H9 (cell line): ENCODE results near the gene SUMO2. TPM values are rescaled to one million over a fixed set of nuclear protein-coding genes. Genes with fewer than 3 reads are reported as not detected.

ENCODE experiments used
- DNase-seq: peaks from one replicate; pipeline ENCODE4 v3.0.0-alpha.2; 2017
- H2AFZ ChIP-seq: one replicate; pipeline ENCODE4 v1.6.1; 2013; ENCODE audit warnings: mild to moderate bottlenecking, low read length, control low read depth, moderate library complexity
- H2AK5ac ChIP-seq: 2 replicates; pipeline ENCODE4 v1.6.1; 2013; ENCODE audit warnings: low read length, control low read depth, mixed read lengths; ENCODE audit not compliant: insufficient read length
- H2BK120ac ChIP-seq: one replicate; pipeline ENCODE4 v1.6.1; 2013; ENCODE audit warnings: low read depth, mild to moderate bottlenecking, low read length, control low read depth, inconsistent platforms; ENCODE audit not compliant: poor library complexity, severe bottlenecking
- H2BK12ac ChIP-seq: 2 replicates; pipeline ENCODE4 v1.6.1; 2013; ENCODE audit warnings: low read length, control low read depth, mixed read lengths, low read depth; ENCODE audit not compliant: insufficient read length
- H2BK15ac ChIP-seq: 2 replicates; pipeline ENCODE4 v1.6.1; 2013; ENCODE audit warnings: low read depth, low read length, control low read depth
- H2BK20ac ChIP-seq: one replicate; pipeline ENCODE4 v1.6.1; 2013; ENCODE audit warnings: low read depth, mild to moderate bottlenecking, low read length, control low read depth, inconsistent platforms; ENCODE audit not compliant: poor library complexity, severe bottlenecking
- H2BK5ac ChIP-seq: 2 replicates; pipeline ENCODE4 v1.6.1; 2013; ENCODE audit warnings: low read length, control low read depth, mixed read lengths; ENCODE audit not compliant: insufficient read length
- H3K14ac ChIP-seq: 2 replicates; pipeline ENCODE4 v1.6.1; 2013; ENCODE audit warnings: low read length, control low read depth; ENCODE audit not compliant: insufficient read depth
- H3K18ac ChIP-seq: 2 replicates; pipeline ENCODE4 v1.6.1; 2013; ENCODE audit warnings: low read depth, mild to moderate bottlenecking, mixed read lengths, low read length, control low read depth; ENCODE audit not compliant: insufficient read length
- H3K23ac ChIP-seq: 2 replicates; pipeline ENCODE4 v1.6.1; 2013; ENCODE audit warnings: low read length, control low read depth, mixed read lengths, low read depth; ENCODE audit not compliant: insufficient read length
- H3K23me2 ChIP-seq: 2 replicates; pipeline ENCODE4 v1.6.1; 2013; ENCODE audit warnings: low read depth, mild to moderate bottlenecking, mixed read lengths, low read length, control low read depth; ENCODE audit not compliant: insufficient read length, poor library complexity, severe bottlenecking
- H3K27ac ChIP-seq: 2 replicates; pipeline ENCODE4 v1.5.1; 2013; ENCODE audit warnings: low read length, control low read depth, mixed read lengths, low read depth; ENCODE audit not compliant: insufficient read length
- H3K27me3 ChIP-seq: 2 replicates; pipeline ENCODE4 v1.6.1; 2013; ENCODE audit warnings: low read length, control low read depth, inconsistent platforms; ENCODE audit not compliant: insufficient read depth
- H3K4ac ChIP-seq: 2 replicates; pipeline ENCODE4 v1.6.1; 2013; ENCODE audit warnings: low read depth, mild to moderate bottlenecking, control low read depth, inconsistent platforms, low read length, moderate library complexity
- H3K4me1 ChIP-seq: 2 replicates; pipeline ENCODE4 v1.6.1; 2013; ENCODE audit warnings: low read length, control low read depth, inconsistent platforms; ENCODE audit not compliant: insufficient read depth
- H3K4me2 ChIP-seq: 2 replicates; pipeline ENCODE4 v1.6.1; 2013; ENCODE audit warnings: low read length, control low read depth, mixed read lengths; ENCODE audit not compliant: insufficient read length, insufficient read depth
- H3K56ac ChIP-seq: 2 replicates; pipeline ENCODE4 v1.6.1; 2013; ENCODE audit warnings: low read depth, mild to moderate bottlenecking, mixed read lengths, low read length, control low read depth; ENCODE audit not compliant: insufficient read length
- H3K79me1 ChIP-seq: 2 replicates; pipeline ENCODE4 v1.6.1; 2013; ENCODE audit warnings: low read depth, mild to moderate bottlenecking, moderate library complexity, low read length, control low read depth, inconsistent platforms; ENCODE audit not compliant: insufficient read depth, poor library complexity, severe bottlenecking
- H3K79me2 ChIP-seq: 2 replicates; pipeline ENCODE4 v1.6.1; 2013; ENCODE audit warnings: low read length, control low read depth, inconsistent platforms; ENCODE audit not compliant: insufficient read depth
- H3K9ac ChIP-seq: 2 replicates; pipeline ENCODE4 v1.6.1; 2013; ENCODE audit warnings: low read length, control low read depth, mixed read lengths; ENCODE audit not compliant: insufficient read length; ENCODE audit errors: extremely low read depth
- H3K9me3 ChIP-seq: one replicate; pipeline ENCODE4 v1.6.1; 2013; ENCODE audit warnings: low read depth, low read length, inconsistent platforms; ENCODE audit not compliant: control insufficient read depth
- H3T11ph ChIP-seq: one replicate; pipeline ENCODE4 v1.6.1; 2013; ENCODE audit warnings: mild to moderate bottlenecking, low read length, control low read depth, inconsistent platforms
- H4K20me1 ChIP-seq: one replicate; pipeline ENCODE4 v1.6.1; 2013; ENCODE audit not compliant: control insufficient read depth, insufficient read length, insufficient read depth
- H4K5ac ChIP-seq: 2 replicates; pipeline ENCODE4 v1.6.1; 2013; ENCODE audit warnings: low read depth, mild to moderate bottlenecking, mixed read lengths, low read length, control low read depth; ENCODE audit not compliant: insufficient read length
- H4K8ac ChIP-seq: replicated peaks from 2 replicates; pipeline ENCODE4 v1.6.1; 2013; ENCODE audit warnings: low read length, control low read depth, mixed read lengths, low read depth; ENCODE audit not compliant: insufficient read length
- H4K91ac ChIP-seq: 2 replicates; pipeline ENCODE4 v1.6.1; 2013; ENCODE audit warnings: low read depth, mild to moderate bottlenecking, moderate library complexity, mixed read lengths, low read length, control low read depth; ENCODE audit not compliant: insufficient read length
- H3K27ac Mint-ChIP-seq, 3 experiments: 2 replicates in 2 of 3; 3 replicates in 1 of 3; pipeline ENCODE4 v1.8.0; 2020 to 2021; ENCODE audit warnings: mixed read lengths in 3 of 3, mild to moderate bottlenecking in 1 of 3, moderate library complexity in 1 of 3
- H3K27me3 Mint-ChIP-seq: 2 replicates; pipeline ENCODE4 v1.8.0; 2021; ENCODE audit warnings: low read depth, mild to moderate bottlenecking, moderate library complexity, mixed read lengths
- H3K36me3 Mint-ChIP-seq, 3 experiments: 2 replicates in 2 of 3; 3 replicates in 1 of 3; pipeline ENCODE4 v1.8.0; 2020 to 2021; ENCODE audit warnings: low read depth in 3 of 3, mixed read lengths in 3 of 3; ENCODE audit not compliant: insufficient read depth in 1 of 3
- H3K4me1 Mint-ChIP-seq, 2 experiments: 2 replicates each; pipeline ENCODE4 v1.8.0; 2020; ENCODE audit warnings: mixed read lengths in 2 of 2
- H3K4me3 Mint-ChIP-seq, 2 experiments: 2 replicates in 1 of 2; 3 replicates in 1 of 2; pipeline ENCODE4 v1.8.0; 2020 to 2021; ENCODE audit warnings: mild to moderate bottlenecking in 2 of 2, mixed read lengths in 2 of 2, moderate library complexity in 1 of 2
- H3K9me3 Mint-ChIP-seq, 2 experiments: 2 replicates in 1 of 2; 3 replicates in 1 of 2; pipeline ENCODE4 v1.8.0; 2020; ENCODE audit warnings: mild to moderate bottlenecking in 2 of 2, mixed read lengths in 2 of 2, moderate library complexity in 1 of 2
- CTCF ChIP-seq: fragments of 200-600 bp; sonication (generic); conservative IDR thresholded peaks from 3 replicates; pipeline ENCODE4 v1.8.0; 2021; ENCODE audit warnings: antibody characterized with exemption, mild to moderate bottlenecking
- WGBS: extraction: QIAGEN DNeasy Blood & Tissue Kit; methylation state at CpG from one replicate; pipeline ENCODE4 v1.1.7; 2013; ENCODE audit warnings: missing lambda C conversion rate, low lambda C conversion rate, mixed read lengths; ENCODE audit not compliant: insufficient read length; ENCODE audit errors: extremely low coverage; 5-methylcytosine and 5-hydroxymethylcytosine counted together
- total RNA-seq: library from RNA; stranded (reverse); gene quantifications from 2 replicates; pipeline ENCODE4 v1.2.1, GENCODE V29; 2021

Gene SUMO2
- total RNA-seq, 1 experiment from 2014 or later: 813 TPM

DNA sequence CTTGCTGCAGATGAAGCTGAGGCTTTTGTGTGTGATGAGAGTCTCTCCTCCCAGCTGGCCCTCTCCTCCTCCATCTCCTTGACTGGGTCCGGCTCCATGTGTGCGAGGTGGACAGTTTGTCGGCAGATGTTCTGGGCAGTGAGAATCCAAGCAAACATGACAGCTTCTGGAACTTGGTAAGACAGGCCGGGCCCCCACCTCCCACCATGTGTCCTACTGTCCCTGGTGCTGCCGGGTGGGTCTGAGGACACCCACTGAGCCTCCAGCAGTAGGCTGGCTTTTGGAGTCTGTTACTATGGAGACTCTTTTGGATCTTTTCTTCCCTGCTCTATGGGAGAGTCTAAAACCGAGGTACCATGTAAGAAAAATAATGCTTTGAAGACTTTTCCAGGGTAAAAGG lies 35.4 kb upstream of the SUMO2 start:
- Histone ChIP-seq H3K27me3 (no peaks in the 10 kb centered on the region), H2BK20ac (no peak overlapping the region), H4K8ac (no peak overlapping the region), H3K4me1 (no peaks in the 10 kb centered on the region), H3K18ac (no peak overlapping the region), H4K5ac (no peak overlapping the region), H2BK12ac (no peak overlapping the region), H3K23ac (no peak overlapping the region), H3K27ac (no peak overlapping the region), H3K79me2 (no peaks in the 10 kb centered on the region), H4K91ac (no peak overlapping the region), H3K4ac (no peak overlapping the region), H2AK5ac (no peak overlapping the region), H3K9me3 (no peaks in the 10 kb centered on the region), H3K56ac (no peak overlapping the region), H2BK5ac (no peak overlapping the region), H3K23me2 (no peaks in the 10 kb centered on the region), H3K14ac (no peak overlapping the region), H2BK15ac (no peak overlapping the region), H3K79me1 (no peaks in the 10 kb centered on the region), H2BK120ac (no peak overlapping the region), H4K20me1 (no peaks in the 10 kb centered on the region), H2AFZ (no peak overlapping the region), H3K4me2 (no peak overlapping the region), H3T11ph (no peak overlapping the region), H3K9ac (no peak overlapping the region)
- Mint-ChIP-seq H3K4me1 (no peaks in the 10 kb centered on the region), H3K9me3 (no peaks in the 10 kb centered on the region), H3K4me3 (no peak overlapping the region), H3K36me3 (peaks cover 42 to 84% (median 68%) of the 10 kb centered on the region in 3 experiments; a peak in 6 of 7 replicates), H3K27me3 (no peaks in the 10 kb centered on the region), H3K27ac (no peak overlapping the region)
- WGBS: no CpG with 5 or more reads among the region's 6 CpGs
- no peak for DNase-seq
- TF ChIP-seq CTCF: no peak
